T-helper 2 cell (primary cell): ENCODE data around the gene RGS19.

Source experiments
- DNase-seq, 5 experiments: peaks; one replicate each; pipeline versions ENCODE4 v3.0.0 to v3.0.0-alpha.2; 2012 to 2022

Gene RGS19

GRCh38 chr20:64107736-64108457, 28.6 kb upstream of the RGS19 start:
- DNase-seq: no peak

- peak in 2 of 5 experiments; percentile 7 to 38 for DNase-seq
Measured at GRCh38 chr20:64106981-64107735, 27.8 kb upstream of the RGS19 start, which contains the start of gene NPBWR2. Gene NPBWR2 (minus strand): TSS chr20:64107565. CDS start chr20:64106831, 734 bp downstream.

DNA sequence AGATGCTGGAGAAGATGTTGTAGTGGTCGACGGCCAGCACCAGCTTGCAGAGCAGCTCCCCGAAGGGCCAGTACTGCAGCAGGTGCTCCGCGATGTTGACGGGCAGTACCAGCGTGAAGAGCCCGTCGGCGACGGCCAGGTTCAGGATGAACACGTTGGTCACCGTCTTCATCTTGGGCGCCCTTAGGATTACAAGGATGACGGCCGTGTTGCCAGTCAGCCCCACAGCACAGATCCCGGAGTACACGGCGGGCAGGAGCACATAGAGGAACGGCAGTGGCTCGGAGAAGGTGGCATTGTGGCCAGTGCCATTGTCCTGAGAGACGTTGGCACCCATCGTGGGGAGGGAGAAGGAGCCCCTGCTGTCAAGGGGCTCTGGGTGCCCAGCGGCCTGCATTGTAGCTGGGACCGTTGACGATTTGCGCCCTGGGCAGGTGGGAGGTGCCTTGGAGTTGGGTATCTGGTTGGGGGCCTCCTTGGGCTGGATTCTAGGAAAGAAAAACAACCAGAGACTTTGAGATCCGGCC, 27.2 kb upstream of the RGS19 start:
- DNase-seq: no peak

- peak in 1 of 5 experiments; percentile 2 for DNase-seq
Measured at GRCh38 chr20:64105846-64106434, 26.6 kb upstream of the RGS19 start.

DNA sequence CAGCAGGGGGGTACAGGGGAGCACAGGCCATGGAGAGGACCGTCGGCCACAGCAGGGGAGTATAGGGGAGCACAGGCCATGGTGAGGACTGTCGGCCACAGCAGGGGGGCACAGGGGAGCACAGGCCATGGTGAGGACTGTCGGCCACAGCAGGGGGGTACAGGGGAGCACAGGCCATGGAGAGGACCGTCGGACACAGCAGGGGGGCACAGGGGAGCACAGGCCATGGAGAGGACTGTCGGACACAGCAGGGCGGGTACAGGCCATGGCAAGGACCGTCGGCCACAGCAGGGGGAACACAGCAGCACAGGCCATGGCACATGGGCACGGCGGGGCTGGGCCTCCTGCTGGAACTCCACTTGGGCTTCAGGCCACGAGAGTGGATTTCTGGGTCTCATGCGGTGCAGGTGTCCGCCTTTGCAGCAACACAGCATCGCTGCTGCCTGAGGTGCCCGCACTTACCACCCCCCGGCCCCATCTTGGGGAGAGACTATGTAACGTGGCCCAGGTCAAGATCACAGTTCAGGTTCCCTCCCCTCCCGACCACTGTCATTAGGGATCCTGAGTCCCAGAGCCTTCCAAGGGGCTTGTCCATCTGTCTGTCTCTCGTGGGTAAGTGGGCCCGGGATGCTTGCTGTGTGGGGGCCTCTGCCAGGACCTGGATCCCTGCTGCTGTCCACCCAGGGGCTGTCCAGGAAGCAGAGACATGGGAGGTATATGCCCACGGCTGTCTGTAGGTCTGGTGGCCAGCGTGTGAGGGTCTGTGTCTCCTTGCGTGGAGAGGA, 25.5 kb upstream of the RGS19 start:
- peak in 1 of 5 experiments; percentile 2 for DNase-seq

- DNase-seq: peak in 1 of 5 experiments; percentile 3
Measured at GRCh38 chr20:64103871-64104666, 24.8 kb upstream of the RGS19 start.

- peak in 1 of 5 experiments; percentile 1 for DNase-seq
Measured at GRCh38 chr20:64102647-64103354, 23.5 kb upstream of the RGS19 start.

- DNase-seq: peak; percentile 31 to 59 (median 47)
Measured at GRCh38 chr20:64101731-64102621, 22.7 kb upstream of the RGS19 start.

- no peak for DNase-seq
Measured at GRCh38 chr20:64100946-64101688, 21.8 kb upstream of the RGS19 start.

DNA sequence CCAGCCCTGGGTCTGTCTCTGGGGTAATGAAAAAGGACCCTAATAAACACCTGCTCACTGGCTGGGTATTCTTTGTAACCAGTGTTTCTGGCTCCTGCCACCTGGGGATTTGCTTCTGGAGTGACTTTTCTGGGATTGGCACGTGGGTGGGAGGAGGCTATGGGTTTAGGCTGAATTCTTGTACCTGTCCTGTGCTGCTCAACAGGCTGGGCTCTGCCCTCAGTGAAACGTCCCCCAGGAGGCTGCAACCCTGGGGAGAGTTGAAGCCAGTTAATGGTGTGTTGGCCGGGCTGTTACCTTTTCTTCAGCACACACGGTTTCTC, 21.2 kb upstream of the RGS19 start:
- peak in 1 of 5 experiments; percentile 0 for DNase-seq

DNA sequence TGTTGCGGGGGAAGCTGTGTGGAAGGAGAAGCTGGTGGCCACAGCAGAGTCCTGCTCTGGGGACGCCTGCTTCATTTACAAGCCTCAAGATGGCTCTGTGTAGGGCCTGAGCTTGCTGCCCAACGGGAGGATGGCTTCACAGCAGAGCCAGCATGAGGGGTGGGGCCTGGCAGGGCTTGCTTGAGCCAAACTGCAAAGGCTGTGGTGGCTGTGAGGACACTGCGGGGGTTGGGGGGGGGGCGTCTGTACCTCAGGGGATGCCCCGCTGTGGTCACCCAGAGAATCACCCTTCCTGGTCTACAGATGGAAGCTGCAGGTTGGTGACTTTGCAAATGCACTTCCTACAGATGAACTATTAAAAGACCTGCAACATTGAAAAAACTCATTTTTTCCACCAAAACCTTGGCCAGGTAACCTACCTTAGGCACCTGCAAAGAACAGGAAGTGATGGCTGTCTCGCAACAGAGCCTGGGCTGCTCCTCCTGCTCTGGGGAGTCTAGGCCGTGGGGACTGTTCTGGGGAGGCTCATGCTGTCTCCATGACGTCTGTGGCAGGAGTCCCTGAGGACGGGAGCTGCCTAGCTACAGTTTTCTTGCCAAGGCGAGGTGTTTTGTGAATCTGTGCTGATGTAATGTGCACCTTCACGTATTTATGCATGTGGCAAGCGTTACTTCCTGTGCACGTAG, 20.7 kb upstream of the RGS19 start:
- DNase-seq: peak in 1 of 5 experiments; percentile 37

DNA sequence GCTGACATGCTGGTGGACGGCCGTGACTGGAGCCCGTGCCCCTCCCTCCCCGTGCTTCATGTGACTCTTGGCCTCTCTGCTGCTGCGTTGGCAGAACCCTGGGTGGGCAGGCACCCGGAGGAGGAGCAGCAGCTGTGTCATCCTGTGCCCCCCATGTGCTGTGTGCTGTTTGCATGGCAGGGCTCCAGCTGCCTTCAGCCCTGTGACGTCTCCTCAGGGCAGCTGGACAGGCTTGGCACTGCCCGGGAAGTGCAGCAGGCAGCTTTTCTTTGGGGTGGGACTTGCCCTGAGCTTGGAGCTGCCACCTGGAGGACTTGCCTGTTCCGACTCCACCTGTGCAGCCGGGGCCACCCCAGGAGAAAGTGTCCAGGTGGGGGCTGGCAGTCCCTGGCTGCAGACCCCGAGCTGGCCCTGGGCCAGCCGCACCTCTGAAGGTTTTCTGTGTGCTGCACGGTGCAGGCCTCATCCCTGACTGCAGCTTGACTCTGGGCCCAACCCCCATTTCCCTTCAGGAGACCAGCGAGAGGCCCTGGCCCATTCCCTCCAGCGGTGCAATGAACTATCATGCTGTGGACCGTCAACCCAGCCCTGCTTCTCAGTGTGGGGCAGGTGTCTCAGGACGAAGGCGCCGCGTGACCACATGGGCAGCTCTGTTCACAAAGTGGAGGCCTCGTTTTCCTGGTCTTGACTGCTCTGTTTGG, 19.9 kb upstream of the RGS19 start:
- no peak for DNase-seq

- no peak for DNase-seq
Measured at GRCh38 chr20:64098471-64099013, 19.2 kb upstream of the RGS19 start.

- no peak for DNase-seq
Measured at GRCh38 chr20:64096535-64096934, 17.2 kb upstream of the RGS19 start.

GRCh38 chr20:64095927-64096326, 16.6 kb upstream of the RGS19 start:
- DNase-seq: peak in 1 of 5 experiments; percentile 55

DNA sequence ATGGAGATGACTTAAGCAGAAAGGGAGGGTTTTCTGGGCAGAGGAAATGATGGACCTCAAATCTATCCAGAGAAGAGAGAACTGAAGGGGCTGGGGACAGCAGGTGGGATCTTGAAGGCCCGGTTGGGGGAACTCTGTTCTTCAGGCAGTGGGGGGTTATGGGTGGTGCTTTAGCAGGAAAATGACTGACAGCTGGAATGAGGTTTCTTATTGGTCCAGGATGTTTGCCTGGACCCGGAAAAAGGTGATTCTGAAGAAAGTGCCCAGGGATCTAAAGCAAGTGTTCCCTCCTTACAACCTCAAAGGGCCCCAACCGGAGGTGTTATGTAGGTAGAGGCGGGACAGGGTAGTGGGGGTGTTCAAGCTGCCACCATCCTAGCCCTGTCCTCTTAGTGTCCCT, 16.1 kb upstream of the RGS19 start:
- no peak for DNase-seq

- no peak for DNase-seq
Measured at GRCh38 chr20:64093013-64093503, 13.7 kb upstream of the RGS19 start.
